Endothelial cell of umbilical vein (primary cell): ENCODE results near the gene DHRS9.

Experiments
- POLR2A ChIP-seq: IDR thresholded peaks from 2 replicates; pipeline ENCODE4 v1.6.1; 2012; ENCODE audit warnings: low read depth, mild to moderate bottlenecking, control low read depth, low read length
- POLR2AphosphoS5 ChIP-seq: IDR thresholded peaks from 2 replicates; pipeline ENCODE4 v1.6.1; 2012; ENCODE audit warnings: low read depth, mild to moderate bottlenecking, control low read depth, low read length, moderate library complexity; ENCODE audit not compliant: insufficient read depth
- TF ChIP-seq, protein P1 (sequence below), 2 donors: IDR thresholded peaks; 1 replicate in 1 of 2; 2 replicates in 1 of 2; pipeline ENCODE4 v1.5.1; 2011; ENCODE audit warnings: low read length in 2 of 2, mild to moderate bottlenecking in 2 of 2, moderate library complexity in 2 of 2, control low read depth in 1 of 2, inconsistent platforms in 1 of 2, low read depth in 1 of 2; ENCODE audit not compliant: insufficient read depth in 1 of 2; ENCODE audit errors: extremely low read depth in 1 of 2

DNA sequence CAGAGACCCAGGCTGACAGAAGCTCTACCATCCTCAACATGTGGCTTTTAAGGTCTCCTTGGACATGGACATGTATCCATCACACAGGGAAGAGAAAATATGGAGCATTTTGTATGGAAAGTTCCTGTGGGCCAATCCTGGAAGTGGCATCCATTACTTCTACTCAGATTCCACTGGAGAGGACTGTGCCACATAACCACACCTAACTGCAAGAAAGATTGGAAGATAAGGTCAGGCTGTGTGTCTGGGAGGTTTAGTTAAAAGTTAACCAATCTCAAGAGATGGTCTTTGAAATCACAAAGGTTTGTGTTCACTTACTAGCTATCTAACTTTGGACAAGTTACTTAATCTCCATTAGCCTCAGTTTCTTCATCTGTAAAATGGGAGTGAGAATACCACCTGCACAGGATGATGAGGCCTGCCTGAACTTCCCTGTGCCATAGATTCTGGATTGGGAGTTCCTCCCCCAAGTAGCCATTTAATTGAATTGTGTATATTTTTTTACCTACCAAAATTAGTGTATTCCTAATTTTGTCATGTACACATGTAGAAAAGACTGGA, 34.3 kb upstream of the DHRS9 start:
- TF ChIP-seq, protein P1, sequence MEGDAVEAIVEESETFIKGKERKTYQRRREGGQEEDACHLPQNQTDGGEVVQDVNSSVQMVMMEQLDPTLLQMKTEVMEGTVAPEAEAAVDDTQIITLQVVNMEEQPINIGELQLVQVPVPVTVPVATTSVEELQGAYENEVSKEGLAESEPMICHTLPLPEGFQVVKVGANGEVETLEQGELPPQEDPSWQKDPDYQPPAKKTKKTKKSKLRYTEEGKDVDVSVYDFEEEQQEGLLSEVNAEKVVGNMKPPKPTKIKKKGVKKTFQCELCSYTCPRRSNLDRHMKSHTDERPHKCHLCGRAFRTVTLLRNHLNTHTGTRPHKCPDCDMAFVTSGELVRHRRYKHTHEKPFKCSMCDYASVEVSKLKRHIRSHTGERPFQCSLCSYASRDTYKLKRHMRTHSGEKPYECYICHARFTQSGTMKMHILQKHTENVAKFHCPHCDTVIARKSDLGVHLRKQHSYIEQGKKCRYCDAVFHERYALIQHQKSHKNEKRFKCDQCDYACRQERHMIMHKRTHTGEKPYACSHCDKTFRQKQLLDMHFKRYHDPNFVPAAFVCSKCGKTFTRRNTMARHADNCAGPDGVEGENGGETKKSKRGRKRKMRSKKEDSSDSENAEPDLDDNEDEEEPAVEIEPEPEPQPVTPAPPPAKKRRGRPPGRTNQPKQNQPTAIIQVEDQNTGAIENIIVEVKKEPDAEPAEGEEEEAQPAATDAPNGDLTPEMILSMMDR (IDR thresholded peaks at IDR 0.05; ENCODE audit: extremely low read depth in 1 of 2, insufficient read depth in 1 of 2, low read depth in 1 of 2, low read length in 2 of 2): no peak
- TF ChIP-seq POLR2A (no peak), POLR2AphosphoS5 (no peak)
